ENCODE results near the gene EPRS1. TPM values are rescaled to one million over a fixed set of nuclear protein-coding genes. Genes with fewer than 3 reads are reported as not detected.

EPRS1 gene
- total and polyA plus RNA-seq, 9 of the 15 experiments (the other 6 are each of a cell fraction or from before 2014, with no cell fraction given): 129 to 291 (median 248) TPM

- TF ChIP-seq ZNF511 (CRISPR knock-in tag; IDR thresholded peaks at IDR 0.05) (peak; percentile 37; the same call in 1 of the 2 replicates), ETV6 (IDR thresholded peaks at IDR 0.05; ENCODE audit: borderline replicate concordance in 1 of 2, low read depth in 2 of 2, low read length in 1 of 2) (no peak), ETV6 (CRISPR knock-in tag; IDR thresholded peaks at IDR 0.05; ENCODE audit: borderline replicate concordance) (0 out of 2 replicates have a peak, but pooled peaks have one; percentile 38), RB1 (IDR thresholded peaks at IDR 0.05; ENCODE audit: low read depth) (peak; percentile 79; the same call in 1 of the 2 replicates), CBFB (CRISPR knock-in tag; IDR thresholded peaks at IDR 0.05) (peak; percentile 60; the same call in 1 of the 2 replicates), ID3 (CRISPR knock-in tag; IDR thresholded peaks at IDR 0.05) (no peak), ID3 (tag; IDR thresholded peaks at IDR 0.05) (no peak), REST (IDR thresholded peaks at IDR 0.05; ENCODE audit: borderline replicate concordance) (peak; percentile 4; the same call in 1 of the 2 replicates), REST (CRISPR knock-in tag; IDR thresholded peaks at IDR 0.05; ENCODE audit: low read depth) (0 out of 2 replicates have a peak, but pooled peaks have one; percentile 46), ZNF584 (CRISPR knock-in tag; IDR thresholded peaks at IDR 0.05; ENCODE audit: low read depth) (no peak), PCBP1 (IDR thresholded peaks at IDR 0.05; ENCODE audit: low read depth, low read length, poor library complexity, severe bottlenecking) (peak; percentile 65), MLX (CRISPR knock-in tag; conservative IDR thresholded peaks at IDR 0.05) (0 out of 4 replicates have a peak, but pooled peaks of 1 of the 2 experiments have one; percentile 23)
Measured at GRCh38 chr1:220094016-220094911, 48.0 kb upstream of the EPRS1 start, which contains the start of gene IARS2 (continued).
